Activated T-helper 2 cell treated with anti-CD3 and anti-CD28 coated beads, Interferon-gamma antibody, Interleukin-2, Interleukin-4, amounts not matched to agents 10 μg/mL and 5 μg/mL and 100 μg/mL, durations not matched to agents 14 hours and 24 hours and 36 hours (primary cell): ENCODE data around the gene OSER1. TPM values are rescaled to one million over a fixed set of nuclear protein-coding genes. Genes with fewer than 3 reads are reported as not detected.
"Not testable (repeated sequence)": the region's sequence is repeated elsewhere in the genome, so short reads cannot be mapped to it uniquely, and the experiment has no call there.

Experiments
- DNase-seq: peaks from one replicate; pipeline ENCODE4 v3.0.0; 2021; ENCODE audit warnings: low spot score
- H3K27ac Mint-ChIP-seq: one replicate; pipeline ENCODE4 v1.8.0; 2021; ENCODE audit warnings: mixed read lengths
- H3K27me3 Mint-ChIP-seq: one replicate; pipeline ENCODE4 v1.8.0; 2021; ENCODE audit warnings: low read depth, mixed read lengths
- H3K36me3 Mint-ChIP-seq: one replicate; pipeline ENCODE4 v1.8.0; 2021; ENCODE audit warnings: low read depth, mixed read lengths
- H3K4me1 Mint-ChIP-seq: one replicate; pipeline ENCODE4 v1.8.0; 2021; ENCODE audit warnings: low read depth, mixed read lengths
- H3K4me3 Mint-ChIP-seq: one replicate; pipeline ENCODE4 v1.8.0; 2021; ENCODE audit warnings: low read depth, mild to moderate bottlenecking, moderate library complexity, mixed read lengths
- H3K9me3 Mint-ChIP-seq: one replicate; pipeline ENCODE4 v1.8.0; 2021; ENCODE audit warnings: mixed read lengths
- intact Hi-C: fragments of 100-400 bp; cut with micrococcal nuclease; formaldehyde crosslinking; loops from one replicate; pipeline ENCODE4 v1.15.1; 2023
- total RNA-seq: library from RNA; stranded (reverse); gene quantifications from 2 replicates; pipeline ENCODE4 v1.2.3, GENCODE V29; 2022

OSER1 gene
- total RNA-seq, 1 donor from 2014 or later, result 22.4 TPM

DNA sequence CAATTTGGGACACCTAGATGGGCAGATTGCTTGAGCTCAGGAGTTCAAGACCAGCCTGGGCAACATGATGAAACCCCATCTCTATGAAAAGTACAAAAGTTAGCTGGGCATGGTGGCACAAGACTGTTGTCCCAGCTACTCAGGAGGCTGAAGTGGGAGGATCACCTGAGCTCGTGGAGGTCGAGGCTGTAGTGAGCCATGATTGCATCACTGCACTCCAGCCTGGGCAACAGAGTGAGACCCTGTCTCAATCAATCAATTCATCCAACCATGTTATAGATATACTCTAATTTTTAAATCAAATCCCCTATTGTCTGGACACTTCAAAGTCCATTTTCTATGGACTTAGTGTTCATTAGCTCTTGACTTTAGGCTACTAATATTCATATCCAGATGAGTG is 26.3 kb upstream of the OSER1 start:
- not testable (repeated sequence) for H3K27me3 Mint-ChIP-seq, H3K9me3 Mint-ChIP-seq, H3K36me3 Mint-ChIP-seq

DNA sequence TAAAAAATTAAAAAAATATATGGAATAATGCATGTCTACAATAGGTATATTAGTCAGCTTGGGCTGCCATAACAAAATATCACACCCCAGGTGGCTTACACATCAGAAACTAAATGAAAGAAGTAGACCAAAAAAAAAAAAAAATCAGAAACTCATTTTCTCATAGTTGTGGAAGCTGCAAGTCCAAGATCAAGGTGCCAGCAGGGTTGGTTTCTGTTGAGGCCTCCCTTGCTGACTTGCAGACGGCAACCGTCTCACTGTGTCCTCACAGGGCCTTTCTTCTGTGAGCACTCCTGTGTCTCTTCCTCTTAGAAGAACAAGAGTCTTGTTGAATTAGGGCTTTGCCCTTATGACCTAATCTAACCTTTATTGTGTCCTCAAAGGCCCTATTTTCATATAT is 25.1 kb upstream of the OSER1 start:
- no peaks in the 10 kb centered on the region for H3K27me3 Mint-ChIP-seq
- no peak overlapping the region for H3K4me3 Mint-ChIP-seq
- H3K27ac Mint-ChIP-seq, result no peak overlapping the region
- no peak for DNase-seq
- no peaks in the 10 kb centered on the region for H3K4me1 Mint-ChIP-seq
- intact Hi-C loops, result loop anchor here (10.0 kb wide), 1 partner anchor 629 kb away; no protein-coding TSS in a partner anchor
- no peaks in the 10 kb centered on the region for H3K36me3 Mint-ChIP-seq
- H3K9me3 Mint-ChIP-seq, result no peaks in the 10 kb centered on the region

More for the DNA sequence above, 26.3 kb upstream of the OSER1 start:
- not testable (repeated sequence) for H3K27ac Mint-ChIP-seq, H3K4me3 Mint-ChIP-seq, DNase-seq, H3K4me1 Mint-ChIP-seq
- intact Hi-C loops, result loop anchor here (10.0 kb wide), 1 partner anchor 628 kb away; no protein-coding TSS in a partner anchor

DNA sequence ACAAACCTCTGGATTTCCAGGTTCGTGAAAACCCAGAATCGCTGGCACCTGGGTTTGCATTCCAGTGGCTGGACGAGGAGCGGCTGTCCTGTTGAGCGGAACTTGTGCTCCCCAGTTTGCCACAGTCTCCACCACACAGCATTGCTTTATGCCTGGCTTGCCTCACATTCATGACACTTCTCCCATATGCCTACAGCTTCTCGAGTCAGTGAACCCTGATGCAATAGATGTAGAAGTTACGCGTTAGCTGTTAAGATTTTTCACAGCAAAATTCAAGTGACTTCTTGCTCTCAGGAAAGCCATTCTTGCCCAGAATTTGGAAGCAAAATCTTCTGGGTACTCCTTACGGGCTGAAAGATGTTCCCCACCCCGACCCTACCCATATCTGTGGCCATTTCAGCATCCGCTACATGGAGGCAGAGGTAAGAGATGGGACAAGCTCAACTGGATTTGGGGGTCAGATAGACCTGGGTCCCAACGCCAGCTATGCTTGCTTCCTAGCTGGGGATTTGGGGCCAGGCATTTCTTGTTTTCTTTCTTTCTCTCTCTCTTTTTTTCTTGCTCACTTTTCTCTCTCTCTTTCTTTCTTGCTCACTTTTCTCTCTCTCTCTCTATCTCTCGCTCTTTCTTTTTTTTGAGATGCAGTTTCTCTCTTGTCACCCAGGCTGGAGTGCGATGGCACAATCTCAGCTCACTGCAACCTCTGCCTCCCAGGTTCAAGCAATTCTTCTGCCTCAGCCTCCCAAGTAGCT is 24.2 kb upstream of the OSER1 start:
- no peaks in the 10 kb centered on the region for H3K36me3 Mint-ChIP-seq
- H3K27ac Mint-ChIP-seq, result no peak overlapping the region
- no peak overlapping the region for H3K4me3 Mint-ChIP-seq
- no peaks in the 10 kb centered on the region for H3K9me3 Mint-ChIP-seq
- intact Hi-C loops, result loop anchor here (10.0 kb wide), 1 partner anchor 630 kb away; no protein-coding TSS in a partner anchor
- H3K27me3 Mint-ChIP-seq, result no peaks in the 10 kb centered on the region
- H3K4me1 Mint-ChIP-seq, result no peaks in the 10 kb centered on the region
- no peak for DNase-seq

DNA sequence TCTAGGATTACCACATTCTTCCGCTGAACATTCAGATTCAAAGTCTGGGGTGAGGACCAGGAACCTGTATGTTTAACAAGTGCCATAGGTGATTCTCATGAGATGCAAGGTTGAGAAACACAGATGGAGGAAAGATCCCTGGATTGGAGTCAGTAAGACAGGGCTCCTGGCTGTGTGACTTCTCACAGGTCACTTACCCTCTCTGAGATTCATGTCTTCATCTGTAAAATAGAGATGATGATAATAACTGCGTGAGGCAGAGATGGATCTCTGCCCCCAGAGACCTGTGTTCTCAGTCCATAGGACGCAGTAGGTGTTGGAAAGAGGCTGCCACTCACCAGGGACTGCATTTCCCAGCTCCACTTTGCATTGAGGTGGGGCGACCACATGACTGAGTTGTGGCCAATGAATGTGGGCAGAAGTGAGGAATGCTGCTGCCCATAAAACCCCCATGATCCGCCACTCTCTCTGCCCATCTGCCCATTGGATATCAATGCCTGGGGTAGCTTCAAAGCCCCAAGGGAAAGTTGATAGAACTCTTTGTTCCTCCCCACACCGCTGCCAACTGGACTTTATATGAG is 23.0 kb upstream of the OSER1 start:
- Mint-ChIP-seq H3K36me3 (no peaks in the 10 kb centered on the region), H3K4me1 (no peaks in the 10 kb centered on the region), H3K4me3 (no peak overlapping the region), H3K27ac (no peak overlapping the region), H3K9me3 (no peaks in the 10 kb centered on the region), H3K27me3 (no peaks in the 10 kb centered on the region)
- no peak for DNase-seq
- intact Hi-C loops, result loop anchor here (10.0 kb wide), 1 partner anchor 631 kb away; no protein-coding TSS in a partner anchor

DNA sequence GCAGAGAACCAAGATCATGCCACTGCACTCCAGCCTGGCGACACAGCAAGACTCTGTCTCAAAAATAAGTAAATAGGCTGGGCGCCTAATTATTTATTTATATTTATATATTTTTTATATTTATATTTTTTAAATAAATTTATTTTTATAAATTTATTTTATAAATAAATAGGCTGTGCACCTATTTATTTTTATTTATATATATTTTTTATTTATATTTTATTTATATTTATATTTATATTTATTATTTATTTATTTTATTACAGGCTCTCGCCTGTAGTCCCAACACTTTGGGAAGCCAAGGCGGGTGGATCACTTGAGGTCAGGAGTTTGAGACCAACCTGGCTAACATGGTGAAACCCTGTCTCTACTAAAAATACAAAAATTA is 21.9 kb upstream of the OSER1 start:
- not testable (repeated sequence) for H3K4me1 Mint-ChIP-seq, H3K4me3 Mint-ChIP-seq, DNase-seq, H3K27me3 Mint-ChIP-seq, H3K27ac Mint-ChIP-seq, H3K9me3 Mint-ChIP-seq, H3K36me3 Mint-ChIP-seq
- intact Hi-C loops, result loop anchor here (10.0 kb wide), 1 partner anchor 632 kb away; no protein-coding TSS in a partner anchor

DNA sequence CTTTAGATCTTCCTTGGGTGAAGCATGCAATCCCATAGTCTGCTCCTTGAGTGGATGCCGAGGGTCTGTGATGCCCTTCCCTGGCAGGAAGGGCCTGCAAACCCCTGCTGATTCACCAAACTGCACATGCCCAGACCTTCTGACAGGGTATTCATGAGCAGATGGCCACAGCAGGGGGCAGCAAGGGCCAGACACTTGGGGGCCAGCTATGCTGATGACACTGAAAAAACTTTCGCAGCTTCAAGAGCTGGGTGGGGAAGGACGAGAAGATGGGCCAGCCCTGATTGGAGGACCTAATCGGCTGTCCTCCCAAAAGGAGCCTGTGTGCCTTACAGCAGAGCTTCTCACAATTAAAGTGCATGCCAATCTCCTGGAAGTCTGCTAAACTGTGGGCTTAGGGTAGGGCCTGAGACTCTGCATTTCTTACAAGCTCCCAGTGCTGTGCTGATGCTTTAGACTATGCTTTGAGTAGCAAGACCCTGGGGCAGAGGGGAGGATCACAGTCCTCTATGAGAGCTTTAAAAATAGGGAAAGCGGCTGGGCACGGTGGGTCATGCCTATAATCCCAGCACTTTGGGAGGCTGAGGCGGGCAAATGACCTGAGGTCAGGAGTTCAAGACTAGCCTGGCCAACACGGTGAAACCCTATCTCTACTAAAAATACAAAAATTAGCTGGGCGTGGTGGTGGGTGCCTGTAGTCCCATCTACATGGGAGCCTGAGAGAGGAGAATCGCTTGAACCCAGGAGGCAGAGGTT is 21.3 kb upstream of the OSER1 start:
- Mint-ChIP-seq H3K36me3 (no peaks in the 10 kb centered on the region), H3K9me3 (no peaks in the 10 kb centered on the region), H3K4me1 (no peaks in the 10 kb centered on the region), H3K27ac (no peak overlapping the region), H3K27me3 (no peaks in the 10 kb centered on the region), H3K4me3 (no peak overlapping the region)
- DNase-seq, result no peak
- intact Hi-C loops, result loop anchor here (10.0 kb wide), 1 partner anchor 633 kb away; no protein-coding TSS in a partner anchor

DNA sequence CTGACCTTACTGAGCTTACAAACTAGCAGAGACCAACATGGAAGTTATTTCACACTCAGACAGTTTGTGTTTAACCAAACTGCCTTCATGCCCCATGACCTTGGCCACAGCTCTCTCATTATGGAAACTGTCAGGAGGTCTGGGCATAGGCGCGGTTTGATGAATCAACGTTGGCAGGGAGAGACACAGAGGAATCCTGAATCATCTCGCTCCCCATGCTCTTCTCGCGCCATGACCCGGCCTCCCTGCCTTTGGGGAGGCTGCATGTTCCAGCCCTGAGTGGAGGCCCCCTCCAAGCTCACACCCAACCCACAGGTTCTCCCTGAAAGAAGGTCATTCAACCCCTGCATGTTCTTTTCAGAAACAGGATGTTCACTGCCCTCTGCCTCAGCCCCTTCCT is 20.6 kb upstream of the OSER1 start:
- H3K9me3 Mint-ChIP-seq, result no peaks in the 10 kb centered on the region
- no peaks in the 10 kb centered on the region for H3K4me1 Mint-ChIP-seq
- no peak for DNase-seq
- no peaks in the 10 kb centered on the region for H3K27me3 Mint-ChIP-seq
- no peaks in the 10 kb centered on the region for H3K36me3 Mint-ChIP-seq
- no peak overlapping the region for H3K27ac Mint-ChIP-seq
- intact Hi-C loops, result loop anchor here (10.0 kb wide), 1 partner anchor 634 kb away; no protein-coding TSS in a partner anchor
- no peak overlapping the region for H3K4me3 Mint-ChIP-seq

DNA sequence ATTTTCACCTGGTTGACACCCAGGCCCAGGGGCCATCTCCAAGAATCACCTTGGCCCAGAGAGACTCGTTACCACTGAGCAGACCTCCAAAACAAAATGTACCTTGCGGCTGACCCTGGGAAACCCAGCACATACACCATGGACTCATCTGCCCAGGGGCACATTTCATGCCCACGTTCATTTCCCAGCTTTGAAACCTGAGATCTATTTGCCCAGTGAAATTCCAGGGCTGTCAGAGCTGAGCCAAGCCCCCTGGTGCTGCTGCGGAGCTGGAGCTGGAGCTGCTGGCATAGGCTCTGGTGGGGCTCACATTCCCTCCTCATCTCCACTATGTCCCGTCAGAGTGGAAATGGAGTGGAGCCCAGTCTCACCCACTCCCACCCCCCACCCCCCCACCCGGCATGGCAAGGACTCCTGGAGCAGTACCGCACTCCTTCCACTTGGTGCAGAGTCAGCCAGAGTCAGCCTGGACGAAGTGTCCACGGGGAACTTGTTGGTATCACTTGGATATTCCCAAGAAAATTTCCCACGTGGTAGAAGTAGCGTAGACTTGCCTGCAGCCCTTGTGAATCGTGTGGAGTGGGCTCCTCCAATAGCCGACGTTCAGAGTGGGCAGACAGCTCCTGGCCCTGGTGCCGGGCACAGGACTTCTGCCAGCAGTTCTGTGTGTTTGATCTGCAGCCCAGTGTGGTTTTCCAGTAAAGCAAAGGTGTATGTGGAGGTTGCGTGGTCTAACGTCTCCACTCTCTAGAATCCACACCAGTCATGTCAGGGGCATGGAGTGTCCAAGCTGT is 18.1 kb upstream of the OSER1 start:
- H3K4me1 Mint-ChIP-seq, result no peaks in the 10 kb centered on the region
- no peak overlapping the region for H3K27ac Mint-ChIP-seq
- DNase-seq, result no peak
- no peak overlapping the region for H3K4me3 Mint-ChIP-seq
- no peaks in the 10 kb centered on the region for H3K36me3 Mint-ChIP-seq
- intact Hi-C loops, result no loop called here
- H3K9me3 Mint-ChIP-seq, result no peaks in the 10 kb centered on the region
- H3K27me3 Mint-ChIP-seq, result no peaks in the 10 kb centered on the region

DNA sequence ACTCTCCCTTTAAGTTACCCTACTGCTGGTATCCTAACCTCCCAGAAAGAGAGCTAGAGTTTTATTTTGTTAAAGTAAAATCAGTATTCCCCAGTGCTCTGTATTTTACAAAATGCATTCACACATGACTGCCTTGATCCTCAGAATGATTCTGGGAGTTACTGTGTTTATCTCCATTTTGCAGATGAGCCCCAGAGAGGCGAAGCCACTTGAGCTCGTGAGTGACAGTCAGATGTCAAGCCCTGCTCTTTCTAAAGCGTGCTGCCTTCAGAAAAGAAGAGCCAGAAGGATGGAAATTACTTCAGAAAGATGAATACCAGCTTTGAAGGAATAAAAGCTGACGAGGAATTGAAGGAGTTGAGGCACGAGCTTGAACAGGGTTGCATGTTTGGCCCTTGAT is 14.1 kb upstream of the OSER1 start:
- no peaks in the 10 kb centered on the region for H3K9me3 Mint-ChIP-seq
- DNase-seq, result no peak
- H3K4me3 Mint-ChIP-seq, result no peak overlapping the region
- peaks cover 4% of the 10 kb centered on the region for H3K4me1 Mint-ChIP-seq
- no peaks in the 10 kb centered on the region for H3K36me3 Mint-ChIP-seq
- H3K27me3 Mint-ChIP-seq, result no peaks in the 10 kb centered on the region
- intact Hi-C loops, result no loop called here
- H3K27ac Mint-ChIP-seq, result no peak overlapping the region

DNA sequence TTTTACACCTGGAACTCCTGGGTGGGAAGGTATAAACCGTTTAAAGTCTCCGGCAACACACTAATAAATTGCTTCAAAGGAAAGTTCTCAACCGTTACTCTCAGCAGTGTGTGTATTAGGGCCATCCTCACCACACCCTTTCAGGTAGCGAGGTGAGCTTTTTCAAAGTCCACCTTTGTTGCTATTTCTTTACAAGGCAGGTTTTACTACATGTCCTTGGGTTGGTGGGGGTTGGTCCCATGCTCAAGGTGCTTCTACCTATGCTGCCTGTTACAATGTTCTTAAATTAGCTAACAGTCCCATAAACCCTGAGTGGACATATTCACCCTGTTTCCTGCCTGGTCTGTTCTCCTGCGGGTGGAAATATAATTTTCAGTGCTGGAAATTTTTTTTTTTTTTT is 13.2 kb upstream of the OSER1 start:
- intact Hi-C loops, result no loop called here
- Mint-ChIP-seq H3K27ac (no peak overlapping the region), H3K4me3 (no peak overlapping the region), H3K36me3 (no peaks in the 10 kb centered on the region), H3K4me1 (peaks cover 13% of the 10 kb centered on the region), H3K27me3 (no peaks in the 10 kb centered on the region), H3K9me3 (no peaks in the 10 kb centered on the region)
- no peak for DNase-seq

DNA sequence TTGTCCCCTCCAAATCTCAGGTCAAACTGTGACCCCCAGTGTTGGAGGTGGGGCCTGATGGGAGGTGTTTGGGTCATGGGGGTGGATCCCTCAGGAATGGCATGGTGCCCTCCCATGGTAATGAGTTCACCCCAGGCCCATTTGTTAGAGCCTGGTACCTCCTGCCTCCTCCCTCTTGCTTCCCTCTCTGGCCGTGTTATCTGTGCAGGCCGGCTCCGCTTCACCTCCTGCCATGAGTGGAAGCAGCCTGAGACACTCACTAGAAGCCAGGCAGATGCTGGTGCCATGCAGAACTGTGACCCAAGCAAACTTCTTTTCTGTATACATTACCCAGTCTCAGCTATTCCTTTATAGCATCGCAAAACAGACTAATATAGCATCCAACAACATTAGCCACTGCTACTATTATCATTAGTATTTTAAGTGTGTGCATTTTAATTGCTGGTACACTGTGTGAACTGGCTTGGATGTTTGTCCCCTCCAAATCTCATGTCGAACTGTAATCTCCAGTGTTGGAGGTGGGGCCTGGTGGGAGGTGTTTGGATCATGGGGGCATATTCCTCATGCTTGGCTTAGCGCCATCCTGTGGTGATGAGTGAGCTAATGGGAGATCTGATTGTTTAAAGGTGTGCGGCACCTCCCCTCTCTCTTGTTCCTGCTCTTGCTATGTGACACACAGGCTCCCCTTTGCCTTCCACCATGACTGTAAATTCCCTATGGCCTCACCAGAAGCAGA is 12.2 kb upstream of the OSER1 start:
- Mint-ChIP-seq H3K9me3 (no peaks in the 10 kb centered on the region), H3K4me1 (peaks cover 22% of the 10 kb centered on the region), H3K36me3 (no peaks in the 10 kb centered on the region), H3K27me3 (no peaks in the 10 kb centered on the region), H3K4me3 (no peak overlapping the region), H3K27ac (no peak overlapping the region)
- no peak for DNase-seq
- intact Hi-C loops, result no loop called here

DNA sequence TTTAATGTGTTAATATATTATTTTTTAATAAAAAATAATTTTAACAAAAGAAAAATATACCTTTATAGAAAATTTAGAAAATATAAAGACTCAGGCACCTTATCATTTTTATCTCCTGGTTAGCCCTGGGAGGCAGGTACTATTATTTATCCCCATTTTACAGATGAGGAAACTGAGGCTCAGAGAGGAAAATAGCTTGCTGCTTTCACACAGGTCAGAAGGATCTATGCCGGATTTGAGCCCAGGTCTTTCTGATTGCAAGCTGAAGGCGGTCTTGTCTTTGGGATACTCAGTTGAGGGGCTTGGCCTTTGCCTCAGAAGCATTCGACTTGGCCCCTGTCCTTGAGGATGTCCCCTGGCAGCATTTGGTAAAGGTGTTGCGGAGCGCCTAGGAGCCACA is 11.5 kb upstream of the OSER1 start:
- Mint-ChIP-seq H3K27ac (no peak overlapping the region), H3K36me3 (no peaks in the 10 kb centered on the region), H3K4me1 (peaks cover 29% of the 10 kb centered on the region), H3K9me3 (no peaks in the 10 kb centered on the region), H3K4me3 (no peak overlapping the region), H3K27me3 (no peaks in the 10 kb centered on the region)
- DNase-seq, result no peak
- intact Hi-C loops, result no loop called here
